Effector CD8-positive, alpha-beta T cell (primary cell): ENCODE data around the gene RTN4IP1.
"Not testable (repeated sequence)": the region's sequence is repeated elsewhere in the genome, so short reads cannot be mapped to it uniquely, and the experiment has no call there.

Experiments
- DNase-seq: peaks from one replicate; lab custom pipeline; 2025; lab: John Stamatoyannopoulos, UW

RTN4IP1 gene

GRCh38 chr6:106579281-106579680, 50.0 kb downstream of the RTN4IP1 start:
- DNase-seq = no peak

DNA sequence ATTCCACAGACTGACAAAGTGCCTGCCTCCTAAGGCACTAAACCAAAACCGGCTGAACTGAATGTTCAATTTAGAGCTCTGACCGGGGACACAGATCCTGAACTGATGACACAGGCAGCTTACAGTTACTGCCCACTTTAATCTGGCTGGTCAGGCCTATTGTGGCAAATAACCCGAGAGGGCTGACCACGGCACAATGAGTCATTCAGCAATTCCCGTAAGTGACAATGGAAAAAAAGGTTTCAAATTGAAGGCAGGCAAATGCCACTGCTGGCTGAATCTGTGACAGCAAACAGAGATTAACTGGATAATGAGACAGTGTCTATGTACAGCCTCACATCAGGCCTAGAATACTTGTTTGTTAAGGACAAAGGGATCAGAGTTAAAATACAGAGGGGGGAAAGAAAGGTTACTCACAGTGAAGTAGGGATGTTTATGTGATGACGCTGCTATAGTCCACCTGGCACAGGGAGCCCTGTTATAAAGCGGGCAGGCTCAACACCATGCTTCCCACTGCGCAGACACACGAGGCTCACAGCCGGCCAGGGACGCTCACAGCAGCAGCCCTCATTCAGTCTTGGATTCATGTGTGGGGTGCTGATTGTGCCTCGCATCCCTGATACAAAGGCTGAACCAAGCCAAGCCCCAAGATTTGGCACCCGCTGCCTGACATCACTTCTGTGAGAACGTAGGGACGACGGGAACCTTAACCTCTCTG, 54.4 kb downstream of the RTN4IP1 start:
- no peak for DNase-seq

GRCh38 chr6:106572875-106573585, 56.3 kb downstream of the RTN4IP1 start:
- DNase-seq = no peak

DNA sequence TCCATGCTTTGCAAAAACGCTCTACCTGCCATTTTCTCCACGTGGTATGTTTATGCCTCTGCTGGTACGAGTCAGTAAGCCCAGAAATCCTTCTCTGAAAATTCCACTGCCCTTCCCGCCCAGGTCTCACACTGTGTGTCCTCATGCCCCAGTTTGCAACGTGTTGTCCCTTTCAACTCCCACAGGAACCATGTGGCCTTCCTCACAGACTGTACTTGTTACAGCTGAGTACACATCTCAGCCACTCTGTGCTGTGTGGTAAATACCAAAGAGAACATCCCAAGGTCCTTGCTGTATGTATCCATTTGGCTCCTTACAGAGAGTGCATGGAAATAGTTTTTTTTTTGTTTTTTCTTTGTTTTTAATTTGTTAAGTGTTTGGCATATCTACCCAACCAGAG, 56.9 kb downstream of the RTN4IP1 start:
- DNase-seq = no peak

DNA sequence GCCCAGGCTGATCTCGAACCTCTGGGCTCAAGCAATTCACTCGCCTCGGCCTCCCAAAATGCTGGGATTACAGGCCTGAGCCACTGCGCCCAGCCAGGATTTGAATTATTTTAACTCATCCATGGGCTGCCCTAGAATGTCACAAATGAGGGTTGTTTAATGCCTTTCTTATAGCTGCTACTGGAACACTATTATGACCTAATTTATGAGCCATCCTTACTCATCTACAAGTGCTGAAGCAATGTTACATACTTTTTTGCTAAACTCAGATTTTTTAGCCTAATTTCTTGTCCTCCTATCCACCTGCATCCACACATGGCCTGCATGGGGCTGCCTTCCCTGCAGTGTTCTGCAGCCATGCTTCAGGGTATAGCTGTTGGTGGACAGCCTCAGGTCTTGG, 59.9 kb downstream of the RTN4IP1 start:
- no peak for DNase-seq

GRCh38 chr6:106568530-106568929, 60.8 kb downstream of the RTN4IP1 start:
- no peak for DNase-seq

DNA sequence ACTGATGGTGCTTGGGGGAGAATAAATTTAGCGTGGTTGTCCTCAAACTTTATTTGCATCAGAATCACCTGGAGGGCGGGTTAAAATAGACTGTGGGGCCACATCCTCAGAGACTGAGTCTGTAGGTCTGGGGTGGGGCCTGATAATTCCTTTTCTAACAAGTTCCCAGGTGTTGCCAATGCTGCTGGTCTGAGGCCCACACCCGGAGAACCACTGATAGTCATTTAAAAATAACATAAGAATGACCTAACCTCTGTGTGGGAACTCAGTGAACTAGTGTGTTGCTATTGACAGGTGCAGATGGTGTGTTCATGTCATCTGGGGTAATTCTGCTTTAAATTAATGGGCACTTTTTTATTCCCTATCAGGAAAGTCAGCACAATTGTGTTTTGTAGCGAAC, 64.8 kb downstream of the RTN4IP1 start:
- DNase-seq = no peak

- DNase-seq = no peak
These were observed 65.7 kb downstream of the RTN4IP1 start for GRCh38 chr6:106563614-106564013.

DNA sequence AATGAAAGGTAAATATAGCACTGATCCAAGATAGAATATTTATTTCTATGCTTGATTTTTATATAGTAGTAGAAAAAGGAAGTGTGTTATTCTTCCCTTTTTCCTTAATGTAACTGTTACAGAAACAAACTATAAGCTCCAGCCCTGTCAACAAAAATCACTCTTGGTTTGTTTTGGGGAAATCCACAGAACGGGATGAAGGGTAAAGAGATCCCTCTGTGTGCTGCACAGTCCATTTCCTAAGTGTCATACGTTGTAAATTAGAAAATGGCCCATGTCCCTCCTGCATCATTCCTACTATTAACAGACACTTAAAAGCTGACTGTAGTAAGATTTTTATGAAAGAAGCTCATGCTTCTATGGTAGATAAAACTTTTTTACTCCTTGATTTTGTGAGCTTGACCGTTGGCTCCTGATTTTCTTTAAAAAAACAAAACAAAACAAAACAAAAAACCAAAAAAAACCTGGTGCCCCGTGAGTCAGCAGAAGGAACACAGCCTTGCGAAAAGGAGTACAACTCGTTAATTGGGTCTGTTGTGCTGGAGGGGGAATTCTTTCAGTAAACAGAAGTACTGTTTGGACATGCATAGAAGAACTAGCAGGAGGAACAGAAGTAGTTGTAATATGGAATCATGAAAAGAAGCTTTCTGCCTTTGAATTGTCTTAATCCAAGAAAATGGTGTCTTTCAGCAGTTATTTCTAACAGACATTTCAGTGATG, 67.5 kb downstream of the RTN4IP1 start:
- no peak for DNase-seq

GRCh38 chr6:106560996-106561685, 68.2 kb downstream of the RTN4IP1 start:
- no peak for DNase-seq

- not testable (repeated sequence) for DNase-seq
These were observed 69.6 kb downstream of the RTN4IP1 start for GRCh38 chr6:106559659-106560058.

DNA sequence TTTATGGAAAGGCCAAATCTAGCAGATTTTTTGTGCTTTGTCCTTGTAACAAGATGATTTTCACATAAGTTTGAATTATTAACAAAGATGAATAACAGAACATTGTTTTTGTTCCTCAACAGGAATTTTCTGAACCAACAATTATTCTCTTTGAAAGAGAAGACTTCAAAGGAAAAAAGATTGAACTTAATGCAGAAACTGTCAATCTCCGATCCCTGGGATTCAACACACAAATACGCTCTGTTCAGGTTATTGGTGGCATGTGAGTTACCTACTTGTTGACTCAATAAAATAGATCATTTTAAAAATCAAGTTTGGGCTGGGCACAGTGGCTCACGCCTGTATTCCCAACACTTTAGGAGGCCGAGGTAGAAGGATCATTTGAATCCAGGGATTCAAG, 70.9 kb downstream of the RTN4IP1 start:
- no peak for DNase-seq

DNA sequence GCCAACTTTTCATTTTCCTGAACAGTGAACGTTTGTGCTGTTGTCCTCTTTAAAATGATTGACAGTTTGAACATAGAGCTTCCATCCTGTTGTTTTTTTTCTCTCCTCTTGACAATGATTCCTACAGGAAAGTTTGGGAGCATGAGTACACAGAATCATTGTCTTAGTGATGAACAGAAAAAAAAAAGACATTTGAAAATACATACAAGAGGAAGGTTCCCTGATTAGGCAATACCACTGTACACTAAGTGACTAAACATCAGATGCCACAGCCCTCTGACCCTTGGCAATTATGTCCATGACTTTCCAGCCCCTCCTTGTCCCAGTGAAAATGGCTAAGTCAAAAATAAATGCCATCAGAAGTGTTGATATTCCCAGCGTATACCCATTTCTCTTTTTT, 71.5 kb downstream of the RTN4IP1 start:
- no peak for DNase-seq

DNA sequence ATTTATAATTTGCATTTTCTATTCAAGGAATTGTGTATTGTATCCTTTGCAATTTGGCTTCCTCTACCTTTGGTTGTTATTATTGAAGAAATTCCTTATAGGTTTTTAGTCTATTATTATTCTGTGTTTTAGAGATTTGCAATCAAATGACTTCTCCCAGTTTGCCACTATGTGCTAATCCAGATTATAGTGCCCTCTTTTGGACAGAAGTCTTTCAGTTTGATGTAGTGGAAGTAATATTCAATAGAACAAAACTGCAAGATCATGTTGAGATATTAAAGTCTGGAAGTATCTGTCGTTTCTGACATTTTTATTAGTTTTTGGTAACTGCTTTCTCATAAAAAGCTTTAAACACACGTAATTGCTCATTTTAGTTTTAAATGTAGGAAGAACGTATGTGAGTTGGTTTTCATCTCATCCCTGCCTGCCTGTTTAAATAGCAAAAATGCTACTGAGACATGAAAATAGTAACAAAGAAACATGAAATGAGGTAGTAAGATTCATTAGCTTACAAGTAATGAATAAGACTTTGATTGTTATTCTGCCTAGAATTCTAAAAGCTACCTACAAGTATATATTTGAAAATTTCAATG, 72.8 kb downstream of the RTN4IP1 start:
- DNase-seq = no peak

DNA sequence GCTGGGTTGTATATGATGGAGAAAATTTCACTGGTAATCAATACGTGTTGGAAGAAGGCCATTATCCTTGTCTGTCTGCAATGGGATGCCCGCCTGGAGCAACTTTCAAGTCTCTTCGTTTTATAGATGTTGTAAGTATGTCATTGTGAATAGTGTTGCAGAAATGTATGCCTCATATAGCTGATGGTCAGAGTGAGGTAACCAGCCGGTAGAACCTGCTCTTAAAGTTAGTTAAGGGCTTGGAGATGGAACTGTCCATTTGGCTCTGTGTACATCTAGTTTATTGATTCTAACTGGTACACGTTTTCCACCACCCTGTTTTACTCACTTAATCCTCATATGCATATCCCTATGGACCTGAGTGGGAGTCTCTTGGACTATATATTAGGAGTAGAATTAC, 73.5 kb downstream of the RTN4IP1 start:
- DNase-seq = no peak

DNA sequence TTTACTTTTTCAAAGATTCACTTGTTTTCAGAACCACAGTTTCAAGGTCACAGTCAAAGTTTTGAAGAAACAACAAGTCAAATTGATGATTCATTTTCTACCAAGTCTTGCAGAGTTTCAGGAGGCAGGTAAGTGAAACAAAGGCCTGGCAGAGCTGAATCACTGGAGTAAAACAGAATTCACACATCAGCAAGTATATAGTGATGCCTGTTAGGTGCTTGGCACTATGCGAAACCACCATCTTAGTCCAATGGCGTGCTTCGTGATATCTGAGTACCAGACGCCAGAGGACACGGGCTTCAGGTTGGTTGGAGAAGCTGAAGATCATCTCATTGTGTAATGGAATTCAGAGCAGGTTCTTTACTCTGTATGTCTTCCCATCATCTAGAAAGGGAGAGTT, 75.9 kb downstream of the RTN4IP1 start:
- DNase-seq = no peak

GRCh38 chr6:106551155-106551554, 78.1 kb downstream of the RTN4IP1 start:
- no peak for DNase-seq

- DNase-seq = no peak
These were observed 79.8 kb downstream of the RTN4IP1 start for GRCh38 chr6:106549521-106549920.

DNA sequence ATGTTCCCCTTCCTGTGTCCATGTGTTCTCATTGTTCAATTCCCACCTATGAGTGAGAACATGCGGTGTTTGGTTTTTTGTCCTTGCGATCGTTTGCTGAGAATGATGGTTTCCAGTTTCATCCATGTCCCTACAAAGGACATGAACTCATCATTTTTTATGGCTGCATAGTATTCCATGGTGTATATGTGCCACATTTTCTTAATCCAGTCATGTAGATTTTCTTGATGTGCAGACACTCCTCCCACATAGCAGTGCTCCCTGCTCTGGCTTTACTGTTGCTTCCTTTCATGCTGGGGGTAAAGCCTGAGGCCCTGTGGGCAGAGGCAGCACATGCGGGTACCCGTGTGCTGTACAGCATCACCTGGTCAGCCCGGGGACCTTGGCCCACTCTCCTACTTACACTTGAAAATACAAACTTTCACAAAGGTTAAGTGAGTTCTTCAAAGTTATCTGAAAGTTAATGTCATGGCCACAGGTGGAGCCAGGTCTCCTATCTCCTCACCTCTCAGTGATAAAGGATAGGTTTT, 80.3 kb downstream of the RTN4IP1 start:
- DNase-seq = not testable (repeated sequence)

GRCh38 chr6:106547601-106548453, 81.5 kb downstream of the RTN4IP1 start:
- no peak for DNase-seq
